CD14-positive monocyte (primary cell): ENCODE data around the gene ETS1. TPM values are rescaled to one million over a fixed set of nuclear protein-coding genes. Genes with fewer than 3 reads are reported as not detected.

Experiments used
- DNase-seq, 3 donors: peaks; one replicate each; pipeline ENCODE4 v3.0.0-alpha.2; 2011 to 2022
- H2AFZ ChIP-seq: 2 replicates; pipeline ENCODE4 v1.6.0; 2012; ENCODE audit warnings: mild to moderate bottlenecking, low read depth, low read length, inconsistent platforms; ENCODE audit not compliant: insufficient read depth, poor library complexity, severe bottlenecking
- H3K27ac ChIP-seq, 2 donors: 1 replicate in 1 of 2; 2 replicates in 1 of 2; pipeline ENCODE4 v1.5.1; 2012 to 2013; ENCODE audit warnings: low read length in 2 of 2, control low read depth in 1 of 2, inconsistent platforms in 1 of 2, low read depth in 1 of 2, mild to moderate bottlenecking in 1 of 2
- H3K27me3 ChIP-seq, 2 donors: one replicate each; pipeline versions ENCODE4 v1.6.0 to v1.6.1; 2011 to 2013; ENCODE audit warnings: low read length in 2 of 2; ENCODE audit not compliant: control insufficient read depth in 2 of 2, insufficient read depth in 2 of 2
- H3K36me3 ChIP-seq, 2 donors: replicated peaks in 1 of 2; 1 replicate in 1 of 2; 2 replicates in 1 of 2; pipeline versions ENCODE4 v1.5.1 to v1.6.1; 2012 to 2013; ENCODE audit warnings: low read length in 2 of 2, control low read depth in 1 of 2, inconsistent platforms in 1 of 2, mild to moderate bottlenecking in 1 of 2; ENCODE audit not compliant: insufficient read depth in 2 of 2, control insufficient read depth in 1 of 2
- H3K4me1 ChIP-seq, 2 donors: 1 replicate in 1 of 2; 2 replicates in 1 of 2; pipeline versions ENCODE4 v1.5.1 to v1.6.1; 2012 to 2013; ENCODE audit warnings: low read length in 2 of 2, control low read depth in 1 of 2, inconsistent platforms in 1 of 2, mild to moderate bottlenecking in 1 of 2, moderate library complexity in 1 of 2; ENCODE audit not compliant: insufficient read depth in 2 of 2, control insufficient read depth in 1 of 2
- H3K4me2 ChIP-seq: replicated peaks from 2 replicates; pipeline ENCODE3; 2012; ENCODE audit warnings: low read length, moderate library complexity, mild to moderate bottlenecking; ENCODE audit not compliant: poor library complexity, severe bottlenecking; ENCODE audit errors: extremely low read depth
- H3K4me3 ChIP-seq, 3 experiments: fragments of 200-600 bp in 1 of 3; sonication (generic) in 1 of 3; replicated peaks in 1 of 3; 1 replicate in 2 of 3; 2 replicates in 1 of 3; pipeline ENCODE4 v1.5.1; 2011 to 2013; ENCODE audit warnings: low read length in 3 of 3, mild to moderate bottlenecking in 3 of 3, control low read depth in 2 of 3, low read depth in 2 of 3, inconsistent platforms in 1 of 3, moderate library complexity in 1 of 3
- H3K79me2 ChIP-seq: 2 replicates; pipeline ENCODE4 v1.6.0; 2012; ENCODE audit warnings: mild to moderate bottlenecking, control low read depth, inconsistent platforms, low read length, moderate library complexity; ENCODE audit not compliant: insufficient read depth
- H3K9ac ChIP-seq: 2 replicates; pipeline ENCODE4 v1.6.0; 2017; ENCODE audit warnings: low read length, mild to moderate bottlenecking; ENCODE audit not compliant: insufficient read depth, poor library complexity, severe bottlenecking
- H3K9me3 ChIP-seq, 2 donors: replicated peaks in 1 of 2; 1 replicate in 1 of 2; 2 replicates in 1 of 2; pipeline versions ENCODE4 v1.5.1 to v1.6.1; 2012 to 2013; ENCODE audit warnings: low read length in 2 of 2, control low read depth in 1 of 2; ENCODE audit not compliant: control insufficient read depth in 1 of 2, insufficient read depth in 1 of 2
- H4K20me1 ChIP-seq: 2 replicates; pipeline ENCODE4 v1.6.0; 2012; ENCODE audit warnings: mild to moderate bottlenecking, low read length, control low read depth, moderate library complexity; ENCODE audit not compliant: insufficient read depth
- H3K27ac Mint-ChIP-seq, 7 donors: one replicate each; pipeline ENCODE4 v1.8.0; 2020; ENCODE audit warnings: mild to moderate bottlenecking in 7 of 7, mixed read lengths in 7 of 7, moderate library complexity in 6 of 7, inconsistent platforms in 2 of 7
- H3K27me3 Mint-ChIP-seq, 3 donors: one replicate each; pipeline ENCODE4 v1.8.0; 2021 to 2022; ENCODE audit warnings: low read depth in 3 of 3, mild to moderate bottlenecking in 3 of 3, mixed read lengths in 3 of 3, moderate library complexity in 3 of 3, inconsistent platforms in 1 of 3
- H3K36me3 Mint-ChIP-seq, 2 donors: one replicate each; pipeline ENCODE4 v1.8.0; 2020; ENCODE audit warnings: mixed read lengths in 2 of 2, inconsistent platforms in 1 of 2, mild to moderate bottlenecking in 1 of 2
- H3K4me1 Mint-ChIP-seq: one replicate; pipeline ENCODE4 v1.8.0; 2020; ENCODE audit warnings: mild to moderate bottlenecking, mixed read lengths
- H3K4me3 Mint-ChIP-seq, 2 donors: one replicate each; pipeline ENCODE4 v1.8.0; 2020; ENCODE audit warnings: mild to moderate bottlenecking in 2 of 2, mixed read lengths in 2 of 2, moderate library complexity in 1 of 2
- H3K9me3 Mint-ChIP-seq, 7 donors: one replicate each; pipeline ENCODE4 v1.8.0; 2020 to 2022; ENCODE audit warnings: mixed read lengths in 7 of 7, mild to moderate bottlenecking in 6 of 7, moderate library complexity in 6 of 7, inconsistent platforms in 2 of 7
- WGBS: methylation state at CpG from one replicate; pipeline ENCODE4 v1.1.5; 2013; ENCODE audit warnings: missing lambda C conversion rate; ENCODE audit not compliant: insufficient coverage; 5-methylcytosine and 5-hydroxymethylcytosine counted together
- intact Hi-C, 2 donors: fragments of 100-400 bp; cut with micrococcal nuclease; formaldehyde crosslinking; loops; one replicate each; pipeline versions ENCODE4 v1.15.0 to v1.15.1; 2023
- polyA plus RNA-seq, 3 donors: library from polyadenylated mRNA; depleted of rRNA in 1 of 3; unstranded in 2 of 3; stranded (reverse) in 1 of 3; fragments of 300-500 nt in 2 of 3; fragments of >200 nt in 1 of 3; fragmentation: Illumina TruSeq in 2 of 3; gene quantifications; 1 replicate in 2 of 3; 2 replicates in 1 of 3; pipeline ENCODE4 v1.2.3, GENCODE V29; 2012 to 2021
- TF ChIP-seq, protein P1 (sequence below): fragments of 200-600 bp; IDR thresholded peaks from one replicate; pipeline ENCODE4 v1.8.0; 2022; ENCODE audit warnings: antibody characterized with exemption, mild to moderate bottlenecking

Gene ETS1
- polyA plus RNA-seq, 3 donors: 0.67 to 1.6 (median 1.6) TPM

GRCh38 chr11:128575961-128576350 is 11.4 kb downstream of the ETS1 start:
- no peaks in the 10 kb centered on the region for H3K36me3 Mint-ChIP-seq
- peak overlapping the region in 1 of 2 donors; percentile 3 for H3K27ac ChIP-seq
- no peaks in the 10 kb centered on the region for H3K79me2 ChIP-seq
- peaks cover 0 to 3% (median 0%) of the 10 kb centered on the region in 3 donors for H3K27me3 Mint-ChIP-seq
- H3K4me2 ChIP-seq: peak overlapping the region; percentile 19
- no peak overlapping the region for H3K4me3 ChIP-seq
- H2AFZ ChIP-seq: no peak overlapping the region
- peak overlapping the region; percentile 33 to 84 (median 73) for H3K27ac Mint-ChIP-seq
- peak; percentile 62 to 91 (median 64) for DNase-seq
- H3K9me3 Mint-ChIP-seq: no peaks in the 10 kb centered on the region
- H3K9me3 ChIP-seq: no peaks in the 10 kb centered on the region
- TF ChIP-seq, protein P1, sequence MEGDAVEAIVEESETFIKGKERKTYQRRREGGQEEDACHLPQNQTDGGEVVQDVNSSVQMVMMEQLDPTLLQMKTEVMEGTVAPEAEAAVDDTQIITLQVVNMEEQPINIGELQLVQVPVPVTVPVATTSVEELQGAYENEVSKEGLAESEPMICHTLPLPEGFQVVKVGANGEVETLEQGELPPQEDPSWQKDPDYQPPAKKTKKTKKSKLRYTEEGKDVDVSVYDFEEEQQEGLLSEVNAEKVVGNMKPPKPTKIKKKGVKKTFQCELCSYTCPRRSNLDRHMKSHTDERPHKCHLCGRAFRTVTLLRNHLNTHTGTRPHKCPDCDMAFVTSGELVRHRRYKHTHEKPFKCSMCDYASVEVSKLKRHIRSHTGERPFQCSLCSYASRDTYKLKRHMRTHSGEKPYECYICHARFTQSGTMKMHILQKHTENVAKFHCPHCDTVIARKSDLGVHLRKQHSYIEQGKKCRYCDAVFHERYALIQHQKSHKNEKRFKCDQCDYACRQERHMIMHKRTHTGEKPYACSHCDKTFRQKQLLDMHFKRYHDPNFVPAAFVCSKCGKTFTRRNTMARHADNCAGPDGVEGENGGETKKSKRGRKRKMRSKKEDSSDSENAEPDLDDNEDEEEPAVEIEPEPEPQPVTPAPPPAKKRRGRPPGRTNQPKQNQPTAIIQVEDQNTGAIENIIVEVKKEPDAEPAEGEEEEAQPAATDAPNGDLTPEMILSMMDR: no peak
- H3K36me3 ChIP-seq: no peaks in the 10 kb centered on the region
- no peaks in the 10 kb centered on the region for H4K20me1 ChIP-seq
- peaks cover 40% of the 10 kb centered on the region for H3K4me1 Mint-ChIP-seq
- H3K27me3 ChIP-seq: no peaks in the 10 kb centered on the region
- intact Hi-C loops: no loop called here
- H3K9ac ChIP-seq: no peak overlapping the region
- H3K4me3 Mint-ChIP-seq: no peak overlapping the region
- H3K4me1 ChIP-seq: peaks cover 33 to 47% of the 10 kb centered on the region in 2 donors
- WGBS: no CpG with 5 or more reads among the region's 4 CpGs

DNA sequence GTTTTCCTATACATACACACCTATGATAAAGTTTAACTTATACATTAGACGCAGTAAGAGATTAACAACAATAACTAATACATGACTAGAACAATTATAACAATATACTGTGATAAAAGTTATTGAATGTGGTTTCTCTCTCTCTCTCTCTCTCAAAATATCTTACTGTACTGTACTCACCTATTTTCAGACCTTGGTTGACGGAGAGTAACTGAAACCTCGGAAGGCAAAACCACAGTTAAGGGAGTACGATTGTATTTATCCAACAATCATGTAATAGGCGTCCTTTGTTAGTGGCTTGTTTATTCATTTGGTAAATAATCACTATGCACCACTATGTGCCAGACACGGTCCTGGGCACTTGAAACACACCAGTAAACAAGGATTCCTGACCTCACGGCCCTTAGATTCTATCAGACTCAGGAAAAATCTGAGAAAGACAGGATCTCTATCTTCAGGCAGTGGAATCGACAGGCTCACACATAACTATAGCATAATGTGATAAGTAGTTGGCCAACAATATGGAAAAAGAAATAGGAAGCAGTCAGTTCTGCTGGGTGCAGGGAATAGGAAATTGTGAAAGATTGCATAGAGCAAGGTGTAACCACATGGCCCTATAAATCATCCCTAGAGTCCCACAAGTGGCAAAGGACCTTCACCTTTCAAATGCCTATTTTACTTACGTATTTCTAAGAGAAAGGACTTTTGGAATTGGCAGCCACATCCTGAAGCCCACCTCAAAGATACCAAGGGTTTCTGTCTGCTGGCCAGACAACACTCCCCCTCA is 12.0 kb downstream of the ETS1 start:
- TF ChIP-seq, protein P1: no peak
- no peaks in the 10 kb centered on the region for H3K9me3 Mint-ChIP-seq
- H3K27ac Mint-ChIP-seq: peak overlapping the region; percentile 33 to 84 (median 73)
- Histone ChIP-seq H3K27ac (peak overlapping the region in 1 of 2 donors; percentile 3), H3K4me1 (peaks cover 29 to 41% of the 10 kb centered on the region in 2 donors), H3K79me2 (no peaks in the 10 kb centered on the region), H3K4me2 (peak overlapping the region; percentile 19), H3K36me3 (no peaks in the 10 kb centered on the region), H4K20me1 (no peaks in the 10 kb centered on the region), H3K9ac (no peak overlapping the region), H3K9me3 (no peaks in the 10 kb centered on the region), H2AFZ (no peak overlapping the region), H3K27me3 (no peaks in the 10 kb centered on the region), H3K4me3 (no peak overlapping the region)
- peaks cover 0 to 3% (median 0%) of the 10 kb centered on the region in 3 donors for H3K27me3 Mint-ChIP-seq
- peak overlapping the region in 1 of 2 donors; percentile 43 for H3K4me3 Mint-ChIP-seq
- intact Hi-C loops: no loop called here
- H3K36me3 Mint-ChIP-seq: no peaks in the 10 kb centered on the region
- peaks cover 34% of the 10 kb centered on the region for H3K4me1 Mint-ChIP-seq
- peak in 2 of 3 donors; percentile 51 to 59 for DNase-seq
- WGBS: 0% methylated on average over 2 of the region's 9 CpGs
